Loucy (cell line): Measurements from ENCODE around the gene DCLK3.

Experiments used
- EZH2phosphoT487 ChIP-seq: fragments of 200-600 bp; IDR thresholded peaks from 2 replicates; pipeline ENCODE4 v1.6.1; 2018; ENCODE audit warnings: antibody characterized with exemption, mild to moderate bottlenecking, moderate library complexity, borderline replicate concordance
- TF ChIP-seq, protein P1 (sequence below): fragments of 200-600 bp; sonication (generic); conservative IDR thresholded peaks from 2 replicates; pipeline ENCODE4 v1.5.1; 2014; ENCODE audit warnings: mild to moderate bottlenecking, antibody characterized with exemption, low read length

DNA sequence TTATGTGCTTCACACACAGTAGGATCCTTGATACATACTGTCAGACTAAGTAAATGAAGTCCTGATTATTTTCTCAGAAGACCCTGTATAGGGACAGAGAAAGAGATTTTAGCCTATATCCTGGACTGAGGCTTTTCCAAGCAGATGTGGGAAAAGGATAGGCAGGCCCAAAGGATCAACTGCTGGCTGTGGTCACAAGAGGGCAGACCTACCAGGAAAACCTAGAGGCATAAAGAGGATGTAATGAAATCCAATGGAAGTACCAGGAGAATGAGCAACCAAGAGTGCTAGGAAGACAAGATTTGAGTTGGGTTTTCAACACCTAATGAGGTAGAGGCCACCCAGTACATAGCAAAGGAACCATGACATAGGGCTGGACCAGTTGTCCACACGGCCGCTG lies 23.1 kb downstream of the DCLK3 start:
- TF ChIP-seq EZH2phosphoT487 = no peak
- TF ChIP-seq, protein P1, sequence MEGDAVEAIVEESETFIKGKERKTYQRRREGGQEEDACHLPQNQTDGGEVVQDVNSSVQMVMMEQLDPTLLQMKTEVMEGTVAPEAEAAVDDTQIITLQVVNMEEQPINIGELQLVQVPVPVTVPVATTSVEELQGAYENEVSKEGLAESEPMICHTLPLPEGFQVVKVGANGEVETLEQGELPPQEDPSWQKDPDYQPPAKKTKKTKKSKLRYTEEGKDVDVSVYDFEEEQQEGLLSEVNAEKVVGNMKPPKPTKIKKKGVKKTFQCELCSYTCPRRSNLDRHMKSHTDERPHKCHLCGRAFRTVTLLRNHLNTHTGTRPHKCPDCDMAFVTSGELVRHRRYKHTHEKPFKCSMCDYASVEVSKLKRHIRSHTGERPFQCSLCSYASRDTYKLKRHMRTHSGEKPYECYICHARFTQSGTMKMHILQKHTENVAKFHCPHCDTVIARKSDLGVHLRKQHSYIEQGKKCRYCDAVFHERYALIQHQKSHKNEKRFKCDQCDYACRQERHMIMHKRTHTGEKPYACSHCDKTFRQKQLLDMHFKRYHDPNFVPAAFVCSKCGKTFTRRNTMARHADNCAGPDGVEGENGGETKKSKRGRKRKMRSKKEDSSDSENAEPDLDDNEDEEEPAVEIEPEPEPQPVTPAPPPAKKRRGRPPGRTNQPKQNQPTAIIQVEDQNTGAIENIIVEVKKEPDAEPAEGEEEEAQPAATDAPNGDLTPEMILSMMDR = peak; percentile 33
